GM21526 (cell line): ENCODE measurements around the gene MMP13.
"Not testable (repeated sequence)": the region's sequence is repeated elsewhere in the genome, so short reads cannot be mapped to it uniquely, and the experiment has no call there.

Experiments
- ATAC-seq: cut with Tn5 transposase; IDR thresholded peaks from one replicate; pipeline ENCODE4 v1.9.1; 2021; ENCODE audit warnings: moderate library complexity; ENCODE audit not compliant: unreplicated experiment, low FRiP score

Gene MMP13

DNA sequence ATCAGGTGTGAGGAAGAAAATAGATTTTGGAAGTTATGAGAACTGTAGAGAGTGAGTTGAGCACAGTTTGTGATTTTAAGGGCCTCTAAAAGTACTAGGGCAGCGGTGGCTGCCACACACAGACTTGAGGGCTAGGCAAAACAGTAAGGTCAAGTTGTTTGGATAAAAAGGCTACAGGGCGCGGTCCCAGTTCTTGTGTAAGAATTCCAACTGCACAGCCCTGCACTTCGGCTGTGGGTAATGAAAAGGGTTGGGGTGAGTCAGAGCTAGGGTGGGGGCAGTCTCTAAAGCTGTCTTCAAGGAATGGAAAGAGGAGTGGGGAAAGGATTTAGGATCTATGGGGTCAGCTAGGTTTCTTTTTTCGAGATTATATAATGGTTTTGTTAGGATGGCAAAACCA is 49.7 kb downstream of the MMP13 start:
- ATAC-seq: not testable (repeated sequence)

GRCh38 chr11:102903895-102904294 is 51.6 kb downstream of the MMP13 start:
- not testable (repeated sequence) for ATAC-seq

DNA sequence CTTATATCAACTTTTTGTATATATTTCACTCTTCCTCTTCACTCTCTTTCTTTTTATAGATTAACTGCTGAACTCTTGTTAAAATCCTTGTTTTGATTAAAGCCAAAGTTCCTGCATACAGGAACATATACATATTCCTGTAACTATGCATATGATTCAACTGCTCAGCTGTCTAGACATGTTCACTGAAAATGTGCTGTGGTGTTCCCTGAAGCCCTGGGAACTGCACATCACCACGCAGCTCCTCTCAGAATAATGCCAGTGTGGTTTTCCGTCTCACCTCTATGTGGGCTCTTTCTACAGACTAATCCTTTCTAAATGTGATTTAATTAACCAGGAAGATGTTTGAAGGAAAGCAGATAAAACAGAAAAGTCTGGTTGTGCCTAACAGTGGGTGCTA is 55.2 kb downstream of the MMP13 start:
- no peak for ATAC-seq
